COR-L47 (cell line): ENCODE measurements around the gene SLC38A4.

Experiments used
- DNase-seq: peaks from one replicate; lab custom pipeline; 2025; lab: John Stamatoyannopoulos, UW

The SLC38A4 gene

GRCh38 chr12:46814143-46814542 is 11.7 kb downstream of the SLC38A4 start:
- no peak for DNase-seq

- no peak for DNase-seq
Observed at GRCh38 chr12:46811185-46811584, 14.6 kb downstream of the SLC38A4 start.

GRCh38 chr12:46808955-46809697 is 16.7 kb downstream of the SLC38A4 start:
- no peak for DNase-seq

- DNase-seq: no peak
Observed at GRCh38 chr12:46808317-46808716, 17.5 kb downstream of the SLC38A4 start.

GRCh38 chr12:46804054-46804453 is 21.7 kb downstream of the SLC38A4 start:
- no peak for DNase-seq

- DNase-seq: no peak
Observed at GRCh38 chr12:46803517-46803916, 22.3 kb downstream of the SLC38A4 start.

GRCh38 chr12:46801293-46801692 is 24.5 kb downstream of the SLC38A4 start:
- DNase-seq: no peak

- no peak for DNase-seq
Observed at GRCh38 chr12:46800160-46800559, 25.6 kb downstream of the SLC38A4 start.

- no peak for DNase-seq
Observed at GRCh38 chr12:46798648-46799047, 27.1 kb downstream of the SLC38A4 start.

GRCh38 chr12:46798056-46798455 is 27.7 kb downstream of the SLC38A4 start:
- no peak for DNase-seq

GRCh38 chr12:46795988-46796387 is 29.8 kb downstream of the SLC38A4 start:
- no peak for DNase-seq

GRCh38 chr12:46794593-46795190 is 31.1 kb downstream of the SLC38A4 start:
- DNase-seq: no peak

- no peak for DNase-seq
Observed at GRCh38 chr12:46792925-46793324, 32.9 kb downstream of the SLC38A4 start.

- no peak for DNase-seq
Observed at GRCh38 chr12:46790066-46790465, 35.7 kb downstream of the SLC38A4 start.

- no peak for DNase-seq
Observed at GRCh38 chr12:46788072-46788887, 37.5 kb downstream of the SLC38A4 start.

- no peak for DNase-seq
Observed at GRCh38 chr12:46787496-46788055, 38.2 kb downstream of the SLC38A4 start.

- DNase-seq: no peak
Observed at GRCh38 chr12:46786774-46787173, 39.0 kb downstream of the SLC38A4 start.

GRCh38 chr12:46785382-46785781 is 40.4 kb downstream of the SLC38A4 start:
- no peak for DNase-seq

- DNase-seq: no peak
Observed at GRCh38 chr12:46783871-46784270, 41.9 kb downstream of the SLC38A4 start.

- DNase-seq: no peak
Observed at GRCh38 chr12:46779879-46780278, 45.9 kb downstream of the SLC38A4 start.

- no peak for DNase-seq
Observed at GRCh38 chr12:46779063-46779462, 46.7 kb downstream of the SLC38A4 start.

- DNase-seq: no peak
Observed at GRCh38 chr12:46778415-46778814, 47.4 kb downstream of the SLC38A4 start.

GRCh38 chr12:46777587-46777986 is 48.2 kb downstream of the SLC38A4 start:
- DNase-seq: no peak
